ENCODE measurements around the gene TPSD1.
"Not testable (repeated sequence)": the region's sequence is repeated elsewhere in the genome, so short reads cannot be mapped to it uniquely, and the experiment has no call there.

- TF ChIP-seq CREB1 (CRISPR knock-in tag; IDR thresholded peaks at IDR 0.05; ENCODE audit: low read depth); POLR2AphosphoS5 (IDR thresholded peaks at IDR 0.05; ENCODE audit: low read depth): not testable (repeated sequence)
Observed at GRCh38 chr16:1255276-1256122, at the start of gene TPSD1.
